Body of pancreas (tissue), 4 donors: Measurements from ENCODE around the gene MRPL11.

Experiments
- POLR2A ChIP-seq, 3 donors: fragments of 450-650 bp; IDR thresholded peaks; one replicate each; pipeline ENCODE4 v1.6.1; 2016; ENCODE audit warnings: antibody characterized with exemption in 3 of 3, mild to moderate bottlenecking in 2 of 3
- TF ChIP-seq, protein P1 (sequence below), 7 experiments: fragments of 450-650 bp in 4 of 7; fragments of 200-600 bp in 3 of 7; sonication (generic) in 3 of 7; IDR thresholded peaks; one replicate each; pipeline ENCODE4 v1.5.1; 2016 to 2019; ENCODE audit warnings: antibody characterized with exemption in 7 of 7

DNA sequence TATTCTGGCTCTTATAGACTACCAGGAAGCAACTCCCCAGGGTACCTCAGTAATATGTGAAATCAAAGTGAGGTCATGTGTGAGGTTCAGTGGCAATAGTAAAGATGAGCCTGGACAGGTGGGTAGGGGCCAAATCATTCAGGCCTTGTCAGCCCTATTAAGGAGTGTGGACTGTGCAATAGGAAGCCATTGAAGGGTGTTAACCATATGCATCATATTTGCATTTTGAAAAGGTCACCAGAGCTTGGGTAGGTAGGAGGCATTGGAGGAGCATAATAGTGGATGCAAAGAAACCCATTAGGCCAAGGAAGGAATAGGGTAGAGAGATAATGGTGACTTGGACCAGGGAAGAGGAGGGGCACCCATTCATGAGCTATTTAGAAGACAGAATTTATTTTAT, 8.4 kb upstream of the MRPL11 start:
- TF ChIP-seq, protein P1, sequence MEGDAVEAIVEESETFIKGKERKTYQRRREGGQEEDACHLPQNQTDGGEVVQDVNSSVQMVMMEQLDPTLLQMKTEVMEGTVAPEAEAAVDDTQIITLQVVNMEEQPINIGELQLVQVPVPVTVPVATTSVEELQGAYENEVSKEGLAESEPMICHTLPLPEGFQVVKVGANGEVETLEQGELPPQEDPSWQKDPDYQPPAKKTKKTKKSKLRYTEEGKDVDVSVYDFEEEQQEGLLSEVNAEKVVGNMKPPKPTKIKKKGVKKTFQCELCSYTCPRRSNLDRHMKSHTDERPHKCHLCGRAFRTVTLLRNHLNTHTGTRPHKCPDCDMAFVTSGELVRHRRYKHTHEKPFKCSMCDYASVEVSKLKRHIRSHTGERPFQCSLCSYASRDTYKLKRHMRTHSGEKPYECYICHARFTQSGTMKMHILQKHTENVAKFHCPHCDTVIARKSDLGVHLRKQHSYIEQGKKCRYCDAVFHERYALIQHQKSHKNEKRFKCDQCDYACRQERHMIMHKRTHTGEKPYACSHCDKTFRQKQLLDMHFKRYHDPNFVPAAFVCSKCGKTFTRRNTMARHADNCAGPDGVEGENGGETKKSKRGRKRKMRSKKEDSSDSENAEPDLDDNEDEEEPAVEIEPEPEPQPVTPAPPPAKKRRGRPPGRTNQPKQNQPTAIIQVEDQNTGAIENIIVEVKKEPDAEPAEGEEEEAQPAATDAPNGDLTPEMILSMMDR (IDR thresholded peaks at IDR 0.05) = no peak
- no peak for TF ChIP-seq POLR2A (IDR thresholded peaks at IDR 0.05)
